PC-3 (cell line): ENCODE results near the gene RPL13. TPM values are rescaled to one million over a fixed set of nuclear protein-coding genes. Genes with fewer than 3 reads are reported as not detected.

ENCODE experiments used
- ATAC-seq: fragments of 200-7000 bp; cut with Tn5 transposase; 2 replicates; pipeline ENCODE4 v1.9.1; 2020; ENCODE audit warnings: mild to moderate bottlenecking, moderate library complexity
- BruUV-seq: library from RNA; stranded (reverse); fragments of 400-500 nt; replicated peaks from 2 replicates; lab custom pipeline; 2021; lab: Mats Ljungman, UMichigan
- CTCF ChIA-PET: fragments of 300-600 bp; sonication (Branson Sonifier 250); formaldehyde crosslinking; loops from one replicate; lab custom pipeline; 2022; ENCODE audit warnings: antibody characterized with exemption; lab: Charles Lee
- POLR2A ChIA-PET: fragments of 300-600 bp; sonication (Branson Sonifier 250); formaldehyde crosslinking; loops from one replicate; lab custom pipeline; 2022; ENCODE audit warnings: antibody characterized with exemption; ENCODE audit not compliant: unreplicated experiment; lab: Charles Lee
- DNase-seq: peaks from one replicate; pipeline ENCODE4 v3.0.0-alpha.2; 2015
- H2AFZ ChIP-seq: fragments of 300-600 bp; sonication (generic); 2 replicates; pipeline ENCODE4 v1.6.0; 2016; ENCODE audit warnings: antibody characterized with exemption, low read length
- H3F3A ChIP-seq: fragments of 300-600 bp; sonication (generic); one replicate; pipeline ENCODE4 v1.6.0; 2017; ENCODE audit warnings: antibody characterized with exemption, low read length, control low read depth, mild to moderate bottlenecking; ENCODE audit not compliant: unreplicated experiment
- H3K27ac ChIP-seq: fragments of 300-600 bp; sonication (generic); 2 replicates; pipeline ENCODE4 v1.5.1; 2016; ENCODE audit warnings: mild to moderate bottlenecking, low read length
- H3K27me3 ChIP-seq: fragments of 300-600 bp; sonication (generic); 2 replicates; pipeline ENCODE4 v1.6.1; 2016; ENCODE audit warnings: low read length, mixed read lengths
- H3K36me3 ChIP-seq: fragments of 300-600 bp; sonication (generic); 2 replicates; pipeline ENCODE4 v1.6.1; 2016; ENCODE audit warnings: low read depth, mixed run types, low read length, mixed read lengths
- H3K4me1 ChIP-seq: fragments of 300-600 bp; sonication (generic); 2 replicates; pipeline ENCODE4 v1.5.1; 2016; ENCODE audit warnings: low read length; ENCODE audit not compliant: insufficient read depth
- H3K4me2 ChIP-seq: fragments of 300-600 bp; sonication (generic); 2 replicates; pipeline ENCODE4 v1.6.0; 2016; ENCODE audit warnings: low read length
- H3K4me3 ChIP-seq: fragments of 300-600 bp; sonication (generic); 2 replicates; pipeline ENCODE4 v1.5.1; 2016; ENCODE audit warnings: mild to moderate bottlenecking, low read length, mixed read lengths
- H3K79me2 ChIP-seq: fragments of 300-600 bp; sonication (generic); 2 replicates; pipeline ENCODE4 v1.6.1; 2017; ENCODE audit warnings: low read length, mixed read lengths
- H3K9ac ChIP-seq: fragments of 300-600 bp; sonication (generic); 2 replicates; pipeline ENCODE4 v1.6.0; 2016; ENCODE audit warnings: mild to moderate bottlenecking, low read length
- H3K9me2 ChIP-seq: fragments of 300-600 bp; sonication (generic); replicated peaks from 2 replicates; pipeline ENCODE4 v1.6.1; 2016; ENCODE audit warnings: mixed run types, low read length, mixed read lengths
- H3K9me3 ChIP-seq: fragments of 300-600 bp; sonication (generic); 2 replicates; pipeline ENCODE4 v1.6.1; 2016; ENCODE audit warnings: low read length, mixed read lengths
- H4K20me1 ChIP-seq: fragments of 300-600 bp; sonication (generic); 2 replicates; pipeline ENCODE4 v1.6.1; 2016; ENCODE audit warnings: low read length, mixed read lengths
- EZH2 ChIP-seq: fragments of 300-600 bp; sonication (generic); IDR thresholded peaks from one replicate; pipeline ENCODE4 v1.6.1; 2017; ENCODE audit warnings: antibody characterized with exemption, mild to moderate bottlenecking, low read length; ENCODE audit not compliant: unreplicated experiment
- EZH2phosphoT487 ChIP-seq: fragments of 300-600 bp; sonication (generic); IDR thresholded peaks from 2 replicates; pipeline ENCODE4 v1.6.1; 2018; ENCODE audit warnings: mild to moderate bottlenecking, antibody characterized with exemption, low read length, borderline replicate concordance
- intact Hi-C: fragments of 100-400 bp; cut with micrococcal nuclease; formaldehyde crosslinking; loops from 2 replicates; pipeline ENCODE4 v1.9.0; 2023
- total RNA-seq: library from RNA; depleted of rRNA; stranded (reverse); fragments of >200 nt; gene quantifications from 2 replicates; pipeline ENCODE4 v1.2.3, GENCODE V29; 2014
- TF ChIP-seq, protein P1 (sequence below): fragments of 300-600 bp; sonication (generic); conservative IDR thresholded peaks from 2 replicates; pipeline ENCODE4 v1.5.1; 2017; ENCODE audit warnings: antibody characterized with exemption, low read depth, mild to moderate bottlenecking, low read length

Gene RPL13
- total RNA-seq, 1 experiment from 2014 or later: 3,236 TPM

DNA sequence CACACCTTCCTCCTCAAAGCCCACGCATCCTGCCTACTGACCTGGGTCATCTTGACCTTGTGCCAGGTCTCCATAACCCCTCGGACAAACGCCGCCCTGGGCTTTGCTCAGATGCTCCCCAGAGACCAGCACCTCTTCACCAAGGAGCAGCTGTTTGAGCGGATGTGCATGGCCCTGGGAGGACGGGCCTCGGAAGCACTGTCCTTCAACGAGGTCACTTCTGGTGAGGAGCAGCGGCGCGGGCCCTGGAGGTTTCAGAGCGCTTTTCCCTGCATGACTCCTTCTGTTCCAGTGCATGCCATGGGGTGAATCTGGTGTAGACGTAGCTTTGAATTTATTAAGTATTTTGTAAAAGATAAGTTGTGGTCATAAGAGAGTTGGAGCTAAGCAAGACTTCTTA lies 7.6 kb upstream of the RPL13 start:
- TF ChIP-seq, protein P1, sequence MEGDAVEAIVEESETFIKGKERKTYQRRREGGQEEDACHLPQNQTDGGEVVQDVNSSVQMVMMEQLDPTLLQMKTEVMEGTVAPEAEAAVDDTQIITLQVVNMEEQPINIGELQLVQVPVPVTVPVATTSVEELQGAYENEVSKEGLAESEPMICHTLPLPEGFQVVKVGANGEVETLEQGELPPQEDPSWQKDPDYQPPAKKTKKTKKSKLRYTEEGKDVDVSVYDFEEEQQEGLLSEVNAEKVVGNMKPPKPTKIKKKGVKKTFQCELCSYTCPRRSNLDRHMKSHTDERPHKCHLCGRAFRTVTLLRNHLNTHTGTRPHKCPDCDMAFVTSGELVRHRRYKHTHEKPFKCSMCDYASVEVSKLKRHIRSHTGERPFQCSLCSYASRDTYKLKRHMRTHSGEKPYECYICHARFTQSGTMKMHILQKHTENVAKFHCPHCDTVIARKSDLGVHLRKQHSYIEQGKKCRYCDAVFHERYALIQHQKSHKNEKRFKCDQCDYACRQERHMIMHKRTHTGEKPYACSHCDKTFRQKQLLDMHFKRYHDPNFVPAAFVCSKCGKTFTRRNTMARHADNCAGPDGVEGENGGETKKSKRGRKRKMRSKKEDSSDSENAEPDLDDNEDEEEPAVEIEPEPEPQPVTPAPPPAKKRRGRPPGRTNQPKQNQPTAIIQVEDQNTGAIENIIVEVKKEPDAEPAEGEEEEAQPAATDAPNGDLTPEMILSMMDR: no peak
- TF ChIP-seq EZH2phosphoT487 (no peak), EZH2 (no peak)
- no peak for ATAC-seq
- Histone ChIP-seq H3K4me3 (no peak overlapping the region), H3K4me1 (0 out of 2 replicates have a peak, but pooled peaks cover 3% of the 10 kb centered on the region), H3K27ac (no peak overlapping the region), H3K79me2 (no peaks in the 10 kb centered on the region), H2AFZ (no peak overlapping the region), H3K9me2 (no peaks in the 10 kb centered on the region), H3K9ac (no peak overlapping the region), H3K9me3 (no peaks in the 10 kb centered on the region), H3K4me2 (no peak overlapping the region), H4K20me1 (no peaks in the 10 kb centered on the region), H3K36me3 (peaks cover 5% of the 10 kb centered on the region; the same call in 1 of the 2 replicates), H3K27me3 (no peaks in the 10 kb centered on the region), H3F3A (no peaks in the 10 kb centered on the region)
- ChIA-PET CTCF (no interaction called here), POLR2A (no interaction called here)
- intact Hi-C loops: no loop called here
- BruUV-seq: no TSS peak
- no peak for DNase-seq

DNA sequence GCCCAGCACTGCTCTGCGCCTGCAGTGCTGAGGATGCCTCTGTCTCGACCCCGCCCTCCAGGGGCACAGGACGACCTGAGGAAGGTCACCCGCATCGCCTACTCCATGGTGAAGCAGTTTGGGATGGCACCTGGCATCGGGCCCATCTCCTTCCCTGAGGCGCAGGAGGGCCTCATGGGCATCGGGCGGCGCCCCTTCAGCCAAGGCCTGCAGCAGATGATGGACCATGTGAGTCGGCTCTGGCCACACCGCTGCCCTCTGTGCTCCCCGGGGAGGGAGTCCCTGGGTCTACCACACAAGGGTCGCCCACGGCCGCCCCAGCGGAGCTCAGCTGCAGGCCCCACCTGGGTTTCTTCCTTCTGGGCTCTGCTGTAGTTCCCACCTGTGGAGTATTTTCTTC lies 6.7 kb upstream of the RPL13 start:
- Histone ChIP-seq H3K27me3 (no peaks in the 10 kb centered on the region), H3K4me1 (peaks cover 6% of the 10 kb centered on the region), H3K9me3 (no peaks in the 10 kb centered on the region), H3K9me2 (no peaks in the 10 kb centered on the region), H2AFZ (no peak overlapping the region), H3K4me2 (no peak overlapping the region), H4K20me1 (no peaks in the 10 kb centered on the region), H3K79me2 (no peaks in the 10 kb centered on the region), H3K9ac (no peak overlapping the region), H3F3A (no peaks in the 10 kb centered on the region), H3K36me3 (peaks cover 2% of the 10 kb centered on the region; the same call in 1 of the 2 replicates), H3K4me3 (no peak overlapping the region), H3K27ac (no peak overlapping the region)
- POLR2A ChIA-PET: no interaction called here
- no peak for TF ChIP-seq EZH2
- TF ChIP-seq, protein P1: no peak
- TF ChIP-seq EZH2phosphoT487: no peak
- BruUV-seq: no TSS peak
- intact Hi-C loops: no loop called here
- DNase-seq: no peak
- CTCF ChIA-PET: no interaction called here
- ATAC-seq: no peak

DNA sequence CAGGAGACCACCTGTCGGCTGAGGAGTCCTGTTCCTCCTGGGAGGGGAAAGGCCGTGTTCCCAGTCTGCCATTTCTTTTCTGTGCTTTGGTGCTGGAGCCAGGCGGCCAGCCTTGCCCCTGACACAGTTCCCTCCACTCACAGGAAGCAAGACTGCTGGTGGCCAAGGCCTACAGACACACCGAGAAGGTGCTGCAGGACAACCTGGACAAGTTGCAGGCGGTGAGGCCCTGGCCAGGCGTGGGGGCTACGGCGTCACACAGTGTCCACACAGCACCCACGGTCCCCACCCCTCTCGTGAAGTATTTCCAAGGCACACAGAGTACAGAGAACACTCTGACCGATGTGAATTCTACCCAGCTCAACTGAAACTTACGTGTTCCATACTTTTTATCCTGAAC lies 6.1 kb upstream of the RPL13 start:
- Histone ChIP-seq H3K4me3 (no peak overlapping the region), H3K36me3 (peaks cover 2% of the 10 kb centered on the region; the same call in 1 of the 2 replicates), H3K4me2 (no peak overlapping the region), H3K27ac (no peak overlapping the region), H3F3A (no peaks in the 10 kb centered on the region), H3K9me3 (no peaks in the 10 kb centered on the region), H4K20me1 (no peaks in the 10 kb centered on the region), H3K9ac (no peak overlapping the region), H3K27me3 (no peaks in the 10 kb centered on the region), H2AFZ (no peak overlapping the region), H3K79me2 (no peaks in the 10 kb centered on the region), H3K4me1 (peaks cover 11% of the 10 kb centered on the region), H3K9me2 (no peaks in the 10 kb centered on the region)
- TF ChIP-seq EZH2 (no peak), EZH2phosphoT487 (no peak)
- TF ChIP-seq, protein P1: no peak
- no TSS peak for BruUV-seq
- ChIA-PET POLR2A (no interaction called here), CTCF (interaction anchor here (0.6 kb wide), 1 partner anchor 53 kb away, joined by 3 read pairs; no protein-coding TSS in a partner anchor)
- no peak for DNase-seq
- intact Hi-C loops: no loop called here
- no peak for ATAC-seq
